Stimulated activated naive CD4-positive, alpha-beta T cell (primary cell): ENCODE data around the gene PRICKLE2.

Source experiments
- DNase-seq, 6 experiments: peaks; one replicate each; lab custom pipeline; 2025; lab: John Stamatoyannopoulos, UW

The PRICKLE2 gene

GRCh38 chr3:64188810-64189560 lies 36.3 kb downstream of the PRICKLE2 start:
- DNase-seq = no peak

GRCh38 chr3:64187065-64187959 lies 38.0 kb downstream of the PRICKLE2 start:
- no peak for DNase-seq

GRCh38 chr3:64186667-64187064 lies 38.6 kb downstream of the PRICKLE2 start:
- DNase-seq = no peak

- DNase-seq = no peak
Observed at GRCh38 chr3:64185436-64185835, 39.8 kb downstream of the PRICKLE2 start.

GRCh38 chr3:64184621-64185020 lies 40.6 kb downstream of the PRICKLE2 start:
- DNase-seq = no peak

GRCh38 chr3:64179860-64180259 lies 45.4 kb downstream of the PRICKLE2 start:
- DNase-seq = no peak

- no peak for DNase-seq
Observed at GRCh38 chr3:64179249-64179648, 46.0 kb downstream of the PRICKLE2 start.

- no peak for DNase-seq
Observed at GRCh38 chr3:64178419-64178818, 46.8 kb downstream of the PRICKLE2 start.

GRCh38 chr3:64176461-64176996 lies 48.7 kb downstream of the PRICKLE2 start:
- DNase-seq = no peak

- DNase-seq = no peak
Observed at GRCh38 chr3:64174328-64174727, 50.9 kb downstream of the PRICKLE2 start.

- DNase-seq = no peak
Observed at GRCh38 chr3:64173563-64173962, 51.7 kb downstream of the PRICKLE2 start.

GRCh38 chr3:64170270-64170669 lies 55.0 kb downstream of the PRICKLE2 start:
- DNase-seq = no peak

GRCh38 chr3:64167868-64168267 lies 57.4 kb downstream of the PRICKLE2 start:
- no peak for DNase-seq

- DNase-seq = no peak
Observed at GRCh38 chr3:64167351-64167750, 57.9 kb downstream of the PRICKLE2 start.

- no peak for DNase-seq
Observed at GRCh38 chr3:64166584-64167162, 58.6 kb downstream of the PRICKLE2 start.

GRCh38 chr3:64164349-64164748 lies 60.9 kb downstream of the PRICKLE2 start:
- no peak for DNase-seq

GRCh38 chr3:64163755-64164148 lies 61.5 kb downstream of the PRICKLE2 start:
- DNase-seq = no peak

- DNase-seq = no peak
Observed at GRCh38 chr3:64163019-64163754, 62.1 kb downstream of the PRICKLE2 start.

- DNase-seq = no peak
Observed at GRCh38 chr3:64161481-64161952, 63.7 kb downstream of the PRICKLE2 start.

- DNase-seq = no peak
Observed at GRCh38 chr3:64160000-64160695, 65.1 kb downstream of the PRICKLE2 start.

- no peak for DNase-seq
Observed at GRCh38 chr3:64158334-64158733, 66.9 kb downstream of the PRICKLE2 start.
